ENCODE measurements around the gene ETFB.

GRCh38 chr19:51352783-51353360, 13.3 kb downstream of the ETFB start:
- TF ChIP-seq CTCF (IDR thresholded peaks at IDR 0.05) = no peak
- no peak for TF ChIP-seq POLR2AphosphoS5 (IDR thresholded peaks at IDR 0.05)
- no peak for TF ChIP-seq POLR2A (IDR thresholded peaks at IDR 0.05)
- TF ChIP-seq EP300 (IDR thresholded peaks at IDR 0.05) = no peak
